IMR-90 (cell line): ENCODE data around the gene PPFIA2. TPM values are rescaled to one million over a fixed set of nuclear protein-coding genes. Genes with fewer than 3 reads are reported as not detected.

Source experiments
- ATAC-seq: fragments of 200-7000 bp; cut with Tn5 transposase; 2 replicates; pipeline ENCODE4 v1.9.1; 2020; ENCODE audit warnings: low read depth, mild to moderate bottlenecking, moderate library complexity
- BruUV-seq: library from RNA; stranded (reverse); fragments of 400-500 nt; replicated peaks from 2 replicates; lab custom pipeline; 2021; lab: Mats Ljungman, UMichigan
- CTCF ChIA-PET: fragments of 300-600 bp; formaldehyde crosslinking; extraction: SDS; loops from one replicate; lab custom pipeline; 2021; ENCODE audit warnings: antibody characterized with exemption; lab: Yijun Ruan, JAX
- POLR2A ChIA-PET: fragments of 300-600 bp; sonication (Branson Sonifier 250); formaldehyde crosslinking; loops from one replicate; lab custom pipeline; 2022; ENCODE audit warnings: antibody characterized with exemption; ENCODE audit not compliant: unreplicated experiment; lab: Charles Lee
- DNase-seq: peaks from one replicate; pipeline ENCODE4 v3.0.0; 2013
- H2AFZ ChIP-seq: replicated peaks from 2 replicates; pipeline ENCODE3; 2013; ENCODE audit warnings: low read length, mild to moderate bottlenecking; ENCODE audit not compliant: poor library complexity
- H2AK5ac ChIP-seq: 2 replicates; pipeline ENCODE4 v1.6.1; 2013; ENCODE audit warnings: low read depth, low read length, inconsistent platforms
- H2AK9ac ChIP-seq: replicated peaks from 2 replicates; pipeline ENCODE3; 2013; ENCODE audit warnings: mild to moderate bottlenecking, low read depth, low read length, moderate library complexity; ENCODE audit not compliant: poor library complexity
- H2BK120ac ChIP-seq: 2 replicates; pipeline ENCODE4 v1.6.1; 2013; ENCODE audit warnings: low read depth, low read length, inconsistent platforms
- H2BK15ac ChIP-seq: 3 replicates; pipeline ENCODE4 v1.6.1; 2013; ENCODE audit warnings: low read depth, low read length, inconsistent platforms
- H2BK20ac ChIP-seq: 2 replicates; pipeline ENCODE4 v1.6.1; 2013; ENCODE audit warnings: low read depth, mild to moderate bottlenecking, inconsistent platforms, low read length, moderate library complexity
- H2BK5ac ChIP-seq: 2 replicates; pipeline ENCODE4 v1.6.1; 2013; ENCODE audit warnings: mild to moderate bottlenecking, low read depth, low read length, inconsistent platforms; ENCODE audit not compliant: poor library complexity, severe bottlenecking
- H3K14ac ChIP-seq: replicated peaks from 2 replicates; pipeline ENCODE4 v1.6.1; 2013; ENCODE audit warnings: low read depth, low read length, inconsistent platforms
- H3K18ac ChIP-seq: 2 replicates; pipeline ENCODE4 v1.6.1; 2013; ENCODE audit warnings: low read depth, low read length, control low read depth
- H3K23ac ChIP-seq: 2 replicates; pipeline ENCODE4 v1.6.1; 2013; ENCODE audit warnings: low read depth, low read length, inconsistent platforms
- H3K27ac ChIP-seq: 2 replicates; pipeline ENCODE4 v1.5.1; 2013; ENCODE audit warnings: mild to moderate bottlenecking, control low read depth, low read length; ENCODE audit not compliant: insufficient read depth
- H3K27me3 ChIP-seq: 2 replicates; pipeline ENCODE4 v1.6.1; 2013; ENCODE audit warnings: low read length; ENCODE audit not compliant: control insufficient read depth, insufficient read depth
- H3K36me3 ChIP-seq: 2 replicates; pipeline ENCODE4 v1.6.1; 2013; ENCODE audit warnings: low read length, mixed read lengths; ENCODE audit not compliant: control insufficient read depth, insufficient read depth
- H3K4ac ChIP-seq: 2 replicates; pipeline ENCODE4 v1.6.1; 2013; ENCODE audit warnings: low read depth, low read length, inconsistent platforms
- H3K4me1 ChIP-seq: 2 replicates; pipeline ENCODE4 v1.6.1; 2013; ENCODE audit warnings: low read length, mixed read lengths; ENCODE audit not compliant: control insufficient read depth, insufficient read depth
- H3K4me2 ChIP-seq: 2 replicates; pipeline ENCODE4 v1.6.1; 2013; ENCODE audit warnings: low read depth, mild to moderate bottlenecking, control low read depth, low read length, moderate library complexity
- H3K4me3 ChIP-seq: 2 replicates; pipeline ENCODE4 v1.5.1; 2013; ENCODE audit warnings: low read depth, mild to moderate bottlenecking, control low read depth, low read length, moderate library complexity; ENCODE audit not compliant: insufficient read depth
- H3K56ac ChIP-seq: 2 replicates; pipeline ENCODE4 v1.6.1; 2013; ENCODE audit warnings: low read length, inconsistent platforms; ENCODE audit not compliant: insufficient read depth; ENCODE audit errors: extremely low read depth
- H3K79me1 ChIP-seq, 2 experiments: 2 replicates each; pipeline ENCODE4 v1.6.1; 2013; ENCODE audit warnings: low read length in 2 of 2, inconsistent platforms in 1 of 2, low read depth in 1 of 2
- H3K9ac ChIP-seq: 2 replicates; pipeline ENCODE4 v1.6.1; 2013; ENCODE audit warnings: low read depth, low read length, control low read depth
- H3K9me1 ChIP-seq: 2 replicates; pipeline ENCODE4 v1.6.1; 2013; ENCODE audit warnings: low read length, inconsistent platforms; ENCODE audit not compliant: insufficient read depth
- H3K9me3 ChIP-seq: 2 replicates; pipeline ENCODE4 v1.6.1; 2013; ENCODE audit warnings: low read length; ENCODE audit not compliant: control insufficient read depth, insufficient read depth
- H4K20me1 ChIP-seq: 2 replicates; pipeline ENCODE4 v1.6.1; 2013; ENCODE audit warnings: low read length, inconsistent platforms; ENCODE audit not compliant: insufficient read depth
- H4K5ac ChIP-seq: 2 replicates; pipeline ENCODE4 v1.6.1; 2013; ENCODE audit warnings: mild to moderate bottlenecking, low read depth, low read length, control low read depth
- H4K8ac ChIP-seq, 2 experiments: 2 replicates each; pipeline ENCODE4 v1.6.1; 2013; ENCODE audit warnings: low read depth in 2 of 2, low read length in 2 of 2, control low read depth in 1 of 2, inconsistent platforms in 1 of 2
- H4K91ac ChIP-seq: 2 replicates; pipeline ENCODE4 v1.6.1; 2013; ENCODE audit warnings: low read depth, low read length, inconsistent platforms; ENCODE audit not compliant: insufficient read depth
- CEBPB ChIP-seq: IDR thresholded peaks from 2 replicates; pipeline ENCODE4 v1.6.1; 2012; ENCODE audit warnings: low read depth, low read length, improper control_type of control experiment
- FOS ChIP-seq: fragments of 150-350 bp; IDR thresholded peaks from 2 replicates; pipeline ENCODE4 v1.6.1; 2016; ENCODE audit warnings: low read depth, low read length
- MAFK ChIP-seq: IDR thresholded peaks from 2 replicates; pipeline ENCODE4 v1.6.1; 2012; ENCODE audit warnings: low read depth, low read length, improper control_type of control experiment
- MXI1 ChIP-seq: IDR thresholded peaks from 2 replicates; pipeline ENCODE4 v1.6.1; 2012; ENCODE audit warnings: low read depth, mild to moderate bottlenecking, low read length, moderate library complexity, borderline replicate concordance
- NFE2L2 ChIP-seq: fragments of 150-350 bp; IDR thresholded peaks from 2 replicates; pipeline ENCODE4 v1.6.1; 2016; ENCODE audit warnings: low read depth, mild to moderate bottlenecking, low read length
- POLR2A ChIP-seq: IDR thresholded peaks from 2 replicates; pipeline ENCODE4 v1.6.1; 2012; ENCODE audit warnings: mild to moderate bottlenecking, low read depth, low read length
- RAD21 ChIP-seq: IDR thresholded peaks from 2 replicates; pipeline ENCODE4 v1.6.1; 2012; ENCODE audit warnings: low read length, improper control_type of control experiment
- RFX5 ChIP-seq: IDR thresholded peaks from 2 replicates; pipeline ENCODE4 v1.8.0; 2012; ENCODE audit warnings: low read depth, mild to moderate bottlenecking, low read length, moderate library complexity
- SMC3 ChIP-seq: fragments of 150-350 bp; IDR thresholded peaks from 2 replicates; pipeline ENCODE4 v1.6.1; 2016; ENCODE audit warnings: low read depth, mild to moderate bottlenecking, antibody characterized with exemption, low read length, moderate library complexity
- WGBS, 2 experiments: methylation state at CpG; one replicate each; pipeline versions ENCODE4 v1.1.5 to v1.1.7; 2013; ENCODE audit warnings: missing lambda C conversion rate in 2 of 2; ENCODE audit not compliant: insufficient read length in 1 of 2; ENCODE audit errors: extremely low coverage in 2 of 2; 5-methylcytosine and 5-hydroxymethylcytosine counted together
- dilution Hi-C: fragments of 300-500 bp; cut with HindIII; formaldehyde crosslinking; loops from one replicate; pipeline ENCODE4 v1.14.3; 2018; ENCODE audit warnings: low sequenced_read_pairs; ENCODE audit not compliant: unreplicated experiment
- in situ Hi-C: fragments of 300-500 bp; cut with MboI; formaldehyde crosslinking; loops from 3 replicates; pipeline ENCODE4 v1.14.3; 2019; ENCODE audit warnings: low sequenced_read_pairs, inconsistent platforms, mixed read lengths
- intact Hi-C: fragments of 100-400 bp; cut with micrococcal nuclease; formaldehyde crosslinking; loops from 2 replicates; pipeline ENCODE4 v1.10.0; 2022
- polyA plus RNA-seq, 3 experiments: library from polyadenylated mRNA; depleted of rRNA; stranded (reverse); fragments of >200 nt; gene quantifications; 2 replicates each; pipeline ENCODE4 v1.2.3, GENCODE V29; 2012; ENCODE audit warnings: low replicate concordance in 1 of 3
- total RNA-seq: library from RNA; depleted of rRNA; stranded (reverse); fragments of >200 nt; gene quantifications from 2 replicates; pipeline ENCODE4 v1.2.3, GENCODE V29; 2012
- TF ChIP-seq, protein P1 (sequence below): conservative IDR thresholded peaks from 2 replicates; pipeline ENCODE4 v1.5.1; 2012; ENCODE audit warnings: mild to moderate bottlenecking, low read depth, low read length, improper control_type of control experiment
- TF ChIP-seq, protein P2 (sequence below): fragments of 150-350 bp; IDR thresholded peaks from 2 replicates; pipeline ENCODE4 v1.6.1; 2017; ENCODE audit warnings: mild to moderate bottlenecking, antibody characterized with exemption, low read length, low read depth

Gene PPFIA2
- total and polyA plus RNA-seq, 2 of the 4 experiments (the other 2 are of a cell fraction) = 0.29 to 1.3 TPM

DNA sequence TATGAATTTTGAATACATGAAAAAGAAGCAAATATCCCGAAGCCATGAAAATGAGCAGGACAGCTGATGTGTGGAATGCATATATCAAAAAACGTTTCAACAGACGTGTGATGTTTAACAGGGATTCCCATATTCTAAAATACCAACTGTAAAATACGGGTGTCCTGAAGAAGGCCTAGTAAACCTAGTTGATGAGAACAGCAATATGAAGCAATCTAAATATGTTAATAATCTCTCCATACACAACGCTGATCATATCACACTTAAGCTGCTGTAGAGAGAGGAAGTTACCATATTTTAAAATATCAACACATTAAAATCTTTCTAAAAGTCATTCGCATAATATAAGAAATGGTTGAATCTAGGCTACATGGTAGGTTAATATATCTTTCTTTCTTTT lies 317.5 kb downstream of the PPFIA2 start:
- Histone ChIP-seq H3K4ac (no peak overlapping the region), H2AFZ (no peak overlapping the region), H3K27ac (no peak overlapping the region), H2AK9ac (no peak overlapping the region), H2AK5ac (no peak overlapping the region), H3K14ac (no peak overlapping the region), H2BK120ac (no peak overlapping the region), H2BK5ac (no peak overlapping the region), H3K27me3 (no peaks in the 10 kb centered on the region), H3K79me1 (no peaks in the 10 kb centered on the region), H3K4me2 (no peak overlapping the region), H3K23ac (no peak overlapping the region), H3K9me3 (no peaks in the 10 kb centered on the region), H3K9me1 (no peaks in the 10 kb centered on the region), H3K36me3 (no peaks in the 10 kb centered on the region), H3K4me3 (no peak overlapping the region), H4K5ac (no peak overlapping the region), H4K20me1 (no peaks in the 10 kb centered on the region), H2BK15ac (no peak overlapping the region), H4K91ac (no peak overlapping the region), H3K18ac (no peak overlapping the region), H3K4me1 (no peaks in the 10 kb centered on the region), H2BK20ac (no peak overlapping the region), H3K9ac (no peak overlapping the region), H4K8ac (no peak overlapping the region), H3K56ac (no peak overlapping the region)
- no peak for TF ChIP-seq CEBPB
- no peak for TF ChIP-seq SMC3
- no peak for TF ChIP-seq FOS
- TF ChIP-seq RFX5 = no peak
- TF ChIP-seq, protein P1, sequence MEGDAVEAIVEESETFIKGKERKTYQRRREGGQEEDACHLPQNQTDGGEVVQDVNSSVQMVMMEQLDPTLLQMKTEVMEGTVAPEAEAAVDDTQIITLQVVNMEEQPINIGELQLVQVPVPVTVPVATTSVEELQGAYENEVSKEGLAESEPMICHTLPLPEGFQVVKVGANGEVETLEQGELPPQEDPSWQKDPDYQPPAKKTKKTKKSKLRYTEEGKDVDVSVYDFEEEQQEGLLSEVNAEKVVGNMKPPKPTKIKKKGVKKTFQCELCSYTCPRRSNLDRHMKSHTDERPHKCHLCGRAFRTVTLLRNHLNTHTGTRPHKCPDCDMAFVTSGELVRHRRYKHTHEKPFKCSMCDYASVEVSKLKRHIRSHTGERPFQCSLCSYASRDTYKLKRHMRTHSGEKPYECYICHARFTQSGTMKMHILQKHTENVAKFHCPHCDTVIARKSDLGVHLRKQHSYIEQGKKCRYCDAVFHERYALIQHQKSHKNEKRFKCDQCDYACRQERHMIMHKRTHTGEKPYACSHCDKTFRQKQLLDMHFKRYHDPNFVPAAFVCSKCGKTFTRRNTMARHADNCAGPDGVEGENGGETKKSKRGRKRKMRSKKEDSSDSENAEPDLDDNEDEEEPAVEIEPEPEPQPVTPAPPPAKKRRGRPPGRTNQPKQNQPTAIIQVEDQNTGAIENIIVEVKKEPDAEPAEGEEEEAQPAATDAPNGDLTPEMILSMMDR = no peak
- no peak for TF ChIP-seq NFE2L2
- TF ChIP-seq, protein P2, sequence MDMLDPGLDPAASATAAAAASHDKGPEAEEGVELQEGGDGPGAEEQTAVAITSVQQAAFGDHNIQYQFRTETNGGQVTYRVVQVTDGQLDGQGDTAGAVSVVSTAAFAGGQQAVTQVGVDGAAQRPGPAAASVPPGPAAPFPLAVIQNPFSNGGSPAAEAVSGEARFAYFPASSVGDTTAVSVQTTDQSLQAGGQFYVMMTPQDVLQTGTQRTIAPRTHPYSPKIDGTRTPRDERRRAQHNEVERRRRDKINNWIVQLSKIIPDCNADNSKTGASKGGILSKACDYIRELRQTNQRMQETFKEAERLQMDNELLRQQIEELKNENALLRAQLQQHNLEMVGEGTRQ = no peak
- TF ChIP-seq MAFK = no peak
- no peak for TF ChIP-seq POLR2A
- TF ChIP-seq RAD21 = no peak
- no peak for TF ChIP-seq MXI1
- no CpG with 5 or more reads among the region's 6 CpGs for WGBS, 2 experiments
- BruUV-seq = no TSS peak
- DNase-seq (no peak), ATAC-seq (no peak)
- intact Hi-C loops = no loop called here
- ChIA-PET CTCF (no interaction called here), POLR2A (no interaction called here)
- in situ Hi-C loops = no loop called here
- dilution Hi-C loops = no loop called here
